ENCODE results near the gene RLN3. TPM values are rescaled to one million over a fixed set of nuclear protein-coding genes. Genes with fewer than 3 reads are reported as not detected.

RLN3 gene
- total and polyA plus RNA-seq, 2 experiments from 2014 or later: not detected

GRCh38 chr19:13998426-13998825 is 29.5 kb upstream of the RLN3 start:
- Histone ChIP-seq H3K27ac (ENCODE audit: low read depth) (no peak overlapping the region), H3K79me2 (replicated peaks; ENCODE audit: insufficient read depth) (peaks cover 33% of the 10 kb centered on the region), H3K4me1 (ENCODE audit: insufficient read depth) (peaks cover 4% of the 10 kb centered on the region), H2AFZ (no peak overlapping the region), H3K27me3 (ENCODE audit: insufficient read depth) (no peaks in the 10 kb centered on the region), H3K4me2 (no peak overlapping the region), H3K9me2 (ENCODE audit: insufficient read depth) (no peaks in the 10 kb centered on the region), H3K4me3 (no peak overlapping the region), H4K20me1 (replicated peaks; ENCODE audit: insufficient read depth) (no peaks in the 10 kb centered on the region), H3K36me3 (ENCODE audit: insufficient read depth) (0 out of 2 replicates have a peak, but pooled peaks cover 6% of the 10 kb centered on the region), H3F3A (replicated peaks; ENCODE audit: low read depth) (0 out of 2 replicates have a peak, but pooled peaks cover 3% of the 10 kb centered on the region)
- DNase-seq (ENCODE audit: low spot score) (no peak), ATAC-seq (no peak)
- Mint-ChIP-seq H3K27me3 (ENCODE audit: insufficient read depth, low read depth, poor library complexity) (no peaks in the 10 kb centered on the region), H3K36me3 (ENCODE audit: low read depth) (peaks cover 31% of the 10 kb centered on the region; the same call in 2 of the 3 replicates), H3K9me3 (peaks cover 20% of the 10 kb centered on the region; the same call in 2 of the 3 replicates), H3K4me1 (peaks cover 9% of the 10 kb centered on the region), H3K27ac (no peak overlapping the region), H3K4me3 (no peak overlapping the region)
- no peak for TF ChIP-seq EZH2 (IDR thresholded peaks at IDR 0.05; ENCODE audit: low read depth, unreplicated experiment)
- TF ChIP-seq NANOG (IDR thresholded peaks at IDR 0.05; ENCODE audit: borderline replicate concordance): no peak
- no peak for TF ChIP-seq ETS1 (IDR thresholded peaks at IDR 0.05)
- TF ChIP-seq POLR2AphosphoS5 (IDR thresholded peaks at IDR 0.05; ENCODE audit: low read depth): no peak
- TF ChIP-seq CTCF (conservative IDR thresholded peaks at IDR 0.05; ENCODE audit: low read depth in 2 of 2): no peak
- TF ChIP-seq ZNF114 (CRISPR knock-in tag; IDR thresholded peaks at IDR 0.05): no peak
- TF ChIP-seq STAT1 (IDR thresholded peaks at IDR 0.05; ENCODE audit: unreplicated experiment): no peak
- TF ChIP-seq, protein P1, sequence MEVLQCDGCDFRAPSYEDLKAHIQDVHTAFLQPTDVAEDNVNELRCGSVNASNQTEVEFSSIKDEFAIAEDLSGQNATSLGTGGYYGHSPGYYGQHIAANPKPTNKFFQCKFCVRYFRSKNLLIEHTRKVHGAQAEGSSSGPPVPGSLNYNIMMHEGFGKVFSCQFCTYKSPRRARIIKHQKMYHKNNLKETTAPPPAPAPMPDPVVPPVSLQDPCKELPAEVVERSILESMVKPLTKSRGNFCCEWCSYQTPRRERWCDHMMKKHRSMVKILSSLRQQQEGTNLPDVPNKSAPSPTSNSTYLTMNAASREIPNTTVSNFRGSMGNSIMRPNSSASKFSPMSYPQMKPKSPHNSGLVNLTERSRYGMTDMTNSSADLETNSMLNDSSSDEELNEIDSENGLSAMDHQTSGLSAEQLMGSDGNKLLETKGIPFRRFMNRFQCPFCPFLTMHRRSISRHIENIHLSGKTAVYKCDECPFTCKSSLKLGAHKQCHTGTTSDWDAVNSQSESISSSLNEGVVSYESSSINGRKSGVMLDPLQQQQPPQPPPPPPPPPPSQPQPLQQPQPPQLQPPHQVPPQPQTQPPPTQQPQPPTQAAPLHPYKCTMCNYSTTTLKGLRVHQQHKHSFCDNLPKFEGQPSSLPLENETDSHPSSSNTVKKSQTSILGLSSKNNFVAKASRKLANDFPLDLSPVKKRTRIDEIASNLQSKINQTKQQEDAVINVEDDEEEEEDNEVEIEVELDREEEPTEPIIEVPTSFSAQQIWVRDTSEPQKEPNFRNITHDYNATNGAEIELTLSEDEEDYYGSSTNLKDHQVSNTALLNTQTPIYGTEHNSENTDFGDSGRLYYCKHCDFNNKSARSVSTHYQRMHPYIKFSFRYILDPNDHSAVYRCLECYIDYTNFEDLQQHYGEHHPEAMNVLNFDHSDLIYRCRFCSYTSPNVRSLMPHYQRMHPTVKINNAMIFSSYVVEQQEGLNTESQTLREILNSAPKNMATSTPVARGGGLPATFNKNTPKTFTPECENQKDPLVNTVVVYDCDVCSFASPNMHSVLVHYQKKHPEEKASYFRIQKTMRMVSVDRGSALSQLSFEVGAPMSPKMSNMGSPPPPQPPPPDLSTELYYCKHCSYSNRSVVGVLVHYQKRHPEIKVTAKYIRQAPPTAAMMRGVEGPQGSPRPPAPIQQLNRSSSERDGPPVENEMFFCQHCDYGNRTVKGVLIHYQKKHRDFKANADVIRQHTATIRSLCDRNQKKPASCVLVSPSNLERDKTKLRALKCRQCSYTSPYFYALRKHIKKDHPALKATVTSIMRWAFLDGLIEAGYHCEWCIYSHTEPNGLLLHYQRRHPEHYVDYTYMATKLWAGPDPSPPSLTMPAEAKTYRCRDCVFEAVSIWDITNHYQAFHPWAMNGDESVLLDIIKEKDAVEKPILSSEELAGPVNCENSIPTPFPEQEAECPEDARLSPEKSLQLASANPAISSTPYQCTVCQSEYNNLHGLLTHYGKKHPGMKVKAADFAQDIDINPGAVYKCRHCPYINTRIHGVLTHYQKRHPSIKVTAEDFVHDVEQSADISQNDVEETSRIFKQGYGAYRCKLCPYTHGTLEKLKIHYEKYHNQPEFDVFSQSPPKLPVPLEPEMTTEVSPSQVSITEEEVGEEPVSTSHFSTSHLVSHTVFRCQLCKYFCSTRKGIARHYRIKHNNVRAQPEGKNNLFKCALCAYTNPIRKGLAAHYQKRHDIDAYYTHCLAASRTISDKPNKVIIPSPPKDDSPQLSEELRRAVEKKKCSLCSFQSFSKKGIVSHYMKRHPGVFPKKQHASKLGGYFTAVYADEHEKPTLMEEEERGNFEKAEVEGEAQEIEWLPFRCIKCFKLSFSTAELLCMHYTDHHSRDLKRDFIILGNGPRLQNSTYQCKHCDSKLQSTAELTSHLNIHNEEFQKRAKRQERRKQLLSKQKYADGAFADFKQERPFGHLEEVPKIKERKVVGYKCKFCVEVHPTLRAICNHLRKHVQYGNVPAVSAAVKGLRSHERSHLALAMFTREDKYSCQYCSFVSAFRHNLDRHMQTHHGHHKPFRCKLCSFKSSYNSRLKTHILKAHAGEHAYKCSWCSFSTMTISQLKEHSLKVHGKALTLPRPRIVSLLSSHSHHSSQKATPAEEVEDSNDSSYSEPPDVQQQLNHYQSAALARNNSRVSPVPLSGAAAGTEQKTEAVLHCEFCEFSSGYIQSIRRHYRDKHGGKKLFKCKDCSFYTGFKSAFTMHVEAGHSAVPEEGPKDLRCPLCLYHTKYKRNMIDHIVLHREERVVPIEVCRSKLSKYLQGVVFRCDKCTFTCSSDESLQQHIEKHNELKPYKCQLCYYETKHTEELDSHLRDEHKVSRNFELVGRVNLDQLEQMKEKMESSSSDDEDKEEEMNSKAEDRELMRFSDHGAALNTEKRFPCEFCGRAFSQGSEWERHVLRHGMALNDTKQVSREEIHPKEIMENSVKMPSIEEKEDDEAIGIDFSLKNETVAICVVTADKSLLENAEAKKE (CRISPR knock-in tag; IDR thresholded peaks at IDR 0.05): no peak
- TF ChIP-seq EZH2phosphoT487 (IDR thresholded peaks at IDR 0.05; ENCODE audit: unreplicated experiment): no peak
- TF ChIP-seq CREB1 (CRISPR knock-in tag; IDR thresholded peaks at IDR 0.05; ENCODE audit: low read depth): no peak
- no peak for TF ChIP-seq JUNB (IDR thresholded peaks at IDR 0.05; ENCODE audit: unreplicated experiment)
- no peak for TF ChIP-seq REST (IDR thresholded peaks at IDR 0.05; ENCODE audit: unreplicated experiment)
